Right lobe of liver (tissue), 6 donors: ENCODE results near the gene CHD8. TPM values are rescaled to one million over a fixed set of nuclear protein-coding genes. Genes with fewer than 3 reads are reported as not detected.
A peak's percentile ranks its signal among the peaks of the same experiment; 100 is the strongest.

Experiments used
- ATAC-seq, 4 donors: fragments of 200-7000 bp; cut with Tn5 transposase; one replicate each; pipeline ENCODE4 v1.9.1; 2020; ENCODE audit warnings: mild to moderate bottlenecking in 4 of 4, moderate library complexity in 4 of 4
- DNase-seq, 3 donors: peaks; one replicate each; pipeline ENCODE4 v3.0.0-alpha.2; 2020
- H3K27ac ChIP-seq, 3 donors: fragments of 200-600 bp; one replicate each; pipeline ENCODE4 v1.8.0; 2022
- H3K27me3 ChIP-seq, 2 donors: fragments of 200-600 bp; one replicate each; pipeline ENCODE4 v1.8.0; 2022
- H3K36me3 ChIP-seq, 4 donors: fragments of 200-600 bp; sonication (generic) in 1 of 4; one replicate each; pipeline versions ENCODE4 v1.5.1 to v1.8.0; 2017 to 2022; ENCODE audit warnings: control low read depth in 1 of 4
- H3K4me1 ChIP-seq, 4 donors: fragments of 200-600 bp; sonication (generic) in 1 of 4; one replicate each; pipeline versions ENCODE4 v1.5.1 to v1.8.0; 2017 to 2022; ENCODE audit warnings: control low read depth in 1 of 4
- H3K4me3 ChIP-seq, 3 donors: fragments of 200-600 bp; one replicate each; pipeline ENCODE4 v1.8.0; 2022
- H3K9me3 ChIP-seq, 4 donors: fragments of 200-600 bp; sonication (generic) in 1 of 4; one replicate each; pipeline versions ENCODE4 v1.5.1 to v1.8.0; 2017 to 2022; ENCODE audit warnings: control low read depth in 1 of 4
- CTCF ChIP-seq, 4 donors: fragments of 200-600 bp in 3 of 4; fragments of 450-650 bp in 1 of 4; IDR thresholded peaks; one replicate each; pipeline versions ENCODE4 v1.5.1 to v1.8.0; 2016 to 2022; ENCODE audit warnings: antibody characterized with exemption in 4 of 4, mild to moderate bottlenecking in 2 of 4
- POLR2A ChIP-seq: fragments of 450-650 bp; IDR thresholded peaks from one replicate; pipeline ENCODE4 v1.6.1; 2017; ENCODE audit warnings: antibody characterized with exemption, mild to moderate bottlenecking
- WGBS: methylation state at CpG from one replicate; pipeline ENCODE4 v1.1.6; 2018; ENCODE audit warnings: low coverage, low lambda C conversion rate; ENCODE audit not compliant: insufficient coverage; ENCODE audit errors: missing lambda C conversion rate; 5-methylcytosine and 5-hydroxymethylcytosine counted together
- intact Hi-C, 2 donors: fragments of 100-400 bp; cut with DNase I; formaldehyde crosslinking; loops; one replicate each; pipeline versions ENCODE4 v1.11.2 to v1.14.1; 2022
- total RNA-seq, 6 experiments: library from RNA; depleted of rRNA in 2 of 6; stranded (reverse); fragments of >200 nt in 2 of 6; fragmentation: NEBNext Ultra II Directional in 3 of 6; extraction: Animal tissue kit (Norgen Biotek cat#: 25700) in 3 of 6; gene quantifications; one replicate each; pipeline versions ENCODE4 v1.1.0 to v1.2.4, GENCODE V29; 2016 to 2023
- donor health status: DM: no; HTN: yes; CAD: no.
- donor health status: DM: no; HTN: no; CAD: no.
- donor health status: DM: no; HTN: no; CAD: no.
- donor health status: DM: no; HTN: yes; CAD: no.
- donor health status: DM: no; HTN: yes; CAD: no.

The CHD8 gene
- total RNA-seq, 6 experiments from 2014 or later = 20.5 to 28.3 (median 24.8) TPM

- intact Hi-C loops = no loop called here
Observed at GRCh38 chr14:21428930-21429329, 27.0 kb downstream of the CHD8 start.

DNA sequence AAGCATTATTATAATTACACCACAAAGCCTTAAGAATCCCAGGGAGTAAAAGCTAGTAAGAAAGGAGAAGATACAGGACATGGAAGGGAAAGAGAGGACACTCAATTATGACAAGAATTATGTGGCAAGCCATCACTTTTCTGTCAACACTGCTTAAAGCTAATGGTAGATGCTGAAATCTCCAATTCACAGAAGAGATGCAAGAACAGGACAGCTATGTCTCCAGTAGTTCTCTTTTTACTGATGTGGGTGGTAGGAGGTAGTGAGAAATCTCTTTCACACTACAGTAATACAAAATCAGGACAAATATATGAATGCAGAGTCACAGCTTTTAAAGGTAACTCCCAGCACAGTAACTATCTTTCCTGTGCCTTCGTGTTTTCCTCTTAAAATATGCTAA is 29.2 kb downstream of the CHD8 start:
- intact Hi-C loops = no loop called here
- no peak for DNase-seq
- no peak overlapping the region for H3K4me3 ChIP-seq
- TF ChIP-seq CTCF (IDR thresholded peaks at IDR 0.05) (no peak), POLR2A (no peak)
- 92% methylated on average over 1 of the region's 1 CpG for WGBS
- no peaks in the 10 kb centered on the region for H3K9me3 ChIP-seq
- no peak overlapping the region for H3K27ac ChIP-seq
- peaks cover 10 to 89% (median 47%) of the 10 kb centered on the region in 4 donors for H3K36me3 ChIP-seq
- no peak for ATAC-seq
- no peaks in the 10 kb centered on the region for H3K4me1 ChIP-seq
- H3K27me3 ChIP-seq = no peaks in the 10 kb centered on the region

More at GRCh38 chr14:21428930-21429329, 27.0 kb downstream of the CHD8 start:
- H3K27ac ChIP-seq = no peak overlapping the region
- no peak for DNase-seq
- H3K4me3 ChIP-seq = no peak overlapping the region
- WGBS = 82% methylated on average over 4 of the region's 4 CpGs
- peaks cover 10 to 66% (median 38%) of the 10 kb centered on the region in 4 donors for H3K36me3 ChIP-seq
- ATAC-seq = peak; percentile 18 to 56 (median 24)
- H3K4me1 ChIP-seq = no peaks in the 10 kb centered on the region
- no peaks in the 10 kb centered on the region for H3K9me3 ChIP-seq
- TF ChIP-seq CTCF (IDR thresholded peaks at IDR 0.05) (no peak), POLR2A (no peak)
- no peaks in the 10 kb centered on the region for H3K27me3 ChIP-seq

DNA sequence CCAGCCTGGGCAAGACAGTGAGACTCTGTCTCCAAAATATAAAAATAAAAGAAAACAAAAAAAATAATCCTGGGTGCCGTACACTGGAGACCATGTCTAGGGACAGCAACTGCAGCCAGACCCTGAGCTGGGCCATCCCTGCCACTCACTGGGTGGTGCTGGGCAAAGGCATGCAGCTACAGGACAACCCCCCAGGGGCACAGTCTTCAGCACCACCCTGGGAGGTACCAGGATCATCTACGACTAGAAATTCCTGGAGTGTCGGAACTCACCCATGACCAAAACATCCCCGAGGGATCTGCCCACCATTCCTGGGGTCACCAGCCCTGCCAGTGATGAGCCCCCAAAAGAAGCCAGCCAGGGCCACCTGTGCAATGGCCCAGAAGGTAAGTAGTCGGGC is 36.4 kb downstream of the CHD8 start:
- Histone ChIP-seq H3K36me3 (peaks cover under 1 to 82% (median 23%) of the 10 kb centered on the region in 4 donors), H3K27me3 (no peaks in the 10 kb centered on the region), H3K27ac (no peak overlapping the region), H3K4me3 (no peak overlapping the region), H3K4me1 (no peaks in the 10 kb centered on the region), H3K9me3 (no peaks in the 10 kb centered on the region)
- ATAC-seq (peak in 1 of 4 donors; percentile 25), DNase-seq (no peak)
- intact Hi-C loops = no loop called here
- TF ChIP-seq CTCF (IDR thresholded peaks at IDR 0.05) (no peak), POLR2A (no peak)
- WGBS = 73% methylated on average over 2 of the region's 5 CpGs

- Histone ChIP-seq H3K4me1 (no peaks in the 10 kb centered on the region), H3K4me3 (no peak overlapping the region), H3K9me3 (no peaks in the 10 kb centered on the region), H3K27ac (no peak overlapping the region), H3K27me3 (no peaks in the 10 kb centered on the region), H3K36me3 (peaks cover 0 to 82% (median 33%) of the 10 kb centered on the region in 4 donors)
- no peak for ATAC-seq
- 94% methylated on average over 4 of the region's 4 CpGs for WGBS
- TF ChIP-seq CTCF (IDR thresholded peaks at IDR 0.05) = no peak
- TF ChIP-seq POLR2A = no peak
- no peak for DNase-seq
- intact Hi-C loops = no loop called here
Observed at GRCh38 chr14:21415329-21415728, 40.6 kb downstream of the CHD8 start.

DNA sequence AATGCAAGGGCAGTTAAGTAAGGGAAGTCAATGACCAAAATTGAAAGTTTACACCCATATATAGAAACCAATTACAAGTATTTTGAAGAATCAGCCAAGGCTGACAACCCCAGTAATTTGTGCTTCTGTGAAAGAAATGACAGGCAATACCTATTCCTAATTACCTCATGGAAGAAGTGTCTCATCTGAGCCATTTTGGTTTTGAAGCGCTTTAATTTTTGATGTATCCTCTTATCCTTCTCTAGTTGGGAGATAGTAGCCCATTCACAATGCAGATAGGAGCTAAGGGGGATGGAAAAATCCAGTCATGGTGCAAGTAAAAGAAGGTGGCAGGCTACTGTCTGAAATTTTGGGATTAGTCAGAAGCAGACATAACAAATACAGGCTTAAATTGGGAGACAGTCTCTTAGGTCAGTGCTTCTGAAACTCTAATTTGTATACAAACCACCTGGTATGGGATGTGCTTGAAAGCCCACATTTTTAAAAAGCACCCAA is 41.7 kb downstream of the CHD8 start:
- intact Hi-C loops = no loop called here
- no peak for TF ChIP-seq POLR2A
- no peak for TF ChIP-seq CTCF (IDR thresholded peaks at IDR 0.05)
- ATAC-seq = no peak
- Histone ChIP-seq H3K27ac (no peak overlapping the region), H3K9me3 (no peaks in the 10 kb centered on the region), H3K27me3 (no peaks in the 10 kb centered on the region), H3K36me3 (peaks cover 0 to 83% (median 37%) of the 10 kb centered on the region in 4 donors), H3K4me1 (no peaks in the 10 kb centered on the region), H3K4me3 (no peak overlapping the region)
- DNase-seq = no peak
- 94% methylated on average over 1 of the region's 1 CpG for WGBS
